Kidney (tissue), 14 donors: Measurements from ENCODE around the gene TEAD1. TPM values are rescaled to one million over a fixed set of nuclear protein-coding genes. Genes with fewer than 3 reads are reported as not detected.

Experiments
- DNase-seq, 5 donors: peaks; one replicate each; pipeline ENCODE4 v3.0.0-alpha.2; 2013 to 2020
- FAIRE-seq: peaks from 2 replicates; lab custom pipeline; 2012; peaks lifted over from hg19 to GRCh38; lab: Jason Lieb, UNC
- H3K27ac ChIP-seq, 2 donors: one replicate each; pipeline ENCODE4 v1.7.0; 2013; ENCODE audit warnings: low read depth in 2 of 2, low read length in 2 of 2, inconsistent platforms in 1 of 2
- H3K27me3 ChIP-seq: one replicate; pipeline ENCODE4 v1.7.1; 2013; ENCODE audit warnings: low read length, inconsistent platforms; ENCODE audit not compliant: control insufficient read depth, insufficient read depth
- H3K36me3 ChIP-seq, 3 donors: one replicate each; pipeline versions ENCODE4 v1.7.0 to v1.7.1; 2013; ENCODE audit warnings: low read length in 3 of 3, control low read depth in 1 of 3, inconsistent platforms in 1 of 3; ENCODE audit not compliant: insufficient read depth in 3 of 3, control insufficient read depth in 2 of 3
- H3K4me1 ChIP-seq, 3 donors: one replicate each; pipeline versions ENCODE4 v1.7.0 to v1.7.1; 2013; ENCODE audit warnings: low read length in 3 of 3, inconsistent platforms in 1 of 3, low read depth in 1 of 3; ENCODE audit not compliant: control insufficient read depth in 2 of 3, insufficient read depth in 2 of 3
- H3K4me3 ChIP-seq, 3 donors: one replicate each; pipeline versions ENCODE4 v1.7.0 to v1.8.1; 2013; ENCODE audit warnings: low read length in 3 of 3, control low read depth in 1 of 3, inconsistent platforms in 1 of 3
- H3K9ac ChIP-seq, 3 donors: one replicate each; pipeline versions ENCODE4 v1.7.0 to v1.7.1; 2013; ENCODE audit warnings: low read length in 3 of 3, control low read depth in 1 of 3, inconsistent platforms in 1 of 3
- H3K9me3 ChIP-seq, 3 donors: one replicate each; pipeline versions ENCODE4 v1.7.0 to v1.7.1; 2013; ENCODE audit warnings: low read length in 3 of 3, control low read depth in 1 of 3, inconsistent platforms in 1 of 3; ENCODE audit not compliant: control insufficient read depth in 2 of 3, insufficient read depth in 1 of 3
- intact Hi-C: fragments of 100-400 bp; cut with DNase I; formaldehyde crosslinking; loops from one replicate; pipeline ENCODE4 v1.11.1; 2022
- polyA plus RNA-seq: library from polyadenylated mRNA; stranded (reverse); fragments of 350-450 nt; fragmentation: Illumina TruSeq; extraction: RNeasy Lipid Tissue Mini Kit (QIAGEN cat#74804); gene quantifications from one replicate; pipeline ENCODE4 v1.2.3, GENCODE V29; 2014; ENCODE audit warnings: low read depth, low replicate concordance; ENCODE audit not compliant: insufficient read depth
- total RNA-seq: library from RNA; stranded (reverse); fragmentation: NEBNext Ultra II Directional; extraction: Animal tissue kit (Norgen Biotek cat#: 25700); gene quantifications from one replicate; pipeline ENCODE4 v1.2.1, GENCODE V29; 2021
- TF ChIP-seq, protein P1 (sequence below): IDR thresholded peaks from 3 replicates; pipeline ENCODE4 v1.5.1; 2012; ENCODE audit warnings: mild to moderate bottlenecking, moderate library complexity, borderline replicate concordance; ENCODE audit not compliant: insufficient read depth; ENCODE audit errors: extremely low read depth
- donor health status: control.
- donor health status: control.
- donor health status: control.
- donor health status: control.
- donor health status: control.
- donor health status: DM: yes; HTN: yes; CAD: no.
- donor health status: Normal renal cell carcinoma (clear cell type).

The TEAD1 gene
- total and polyA plus RNA-seq, 2 donors from 2014 or later: 7.6 to 77.2 TPM

DNA sequence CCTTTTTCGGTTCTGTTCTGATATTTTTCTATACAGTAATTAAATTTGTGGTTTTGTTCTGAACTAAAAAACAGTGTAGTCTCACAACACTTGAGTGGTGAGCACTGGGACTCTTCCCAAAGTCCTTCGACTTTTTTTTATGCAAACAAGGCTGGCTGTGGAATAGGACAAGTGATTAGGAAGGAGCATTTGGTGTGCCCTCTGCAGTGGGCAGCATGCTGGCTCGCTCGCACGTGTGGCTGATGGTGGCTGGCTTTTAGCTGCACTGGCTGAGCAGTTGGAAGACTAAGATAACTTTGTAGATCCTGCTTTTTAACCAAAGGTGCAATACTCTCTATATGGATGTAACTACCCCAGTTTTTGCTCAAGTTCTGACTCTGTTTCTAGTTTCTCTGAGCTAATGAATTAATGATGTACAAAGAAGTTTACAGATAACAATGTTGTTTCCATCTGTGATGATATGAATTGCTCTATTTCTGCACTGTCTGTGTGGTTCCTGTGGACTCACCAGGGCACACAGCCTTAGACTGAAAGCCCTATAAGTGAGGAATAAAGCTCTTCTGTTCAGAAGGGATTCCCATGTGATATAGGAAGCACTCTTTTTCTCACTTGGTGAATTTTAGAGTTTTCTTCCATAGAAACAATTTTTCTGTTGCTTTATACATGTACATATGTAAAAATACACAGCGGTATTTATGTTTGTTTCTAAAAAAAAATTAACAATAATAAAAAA lies 191.8 kb downstream of the TEAD1 start:
- H3K4me1 ChIP-seq: peaks cover 6 to 12% (median 8%) of the 10 kb centered on the region in 3 donors
- intact Hi-C loops: no loop called here
- no peak for FAIRE-seq

GRCh38 chr11:12867531-12867930 lies 193.3 kb downstream of the TEAD1 start:
- intact Hi-C loops: no loop called here
- TF ChIP-seq, protein P1, sequence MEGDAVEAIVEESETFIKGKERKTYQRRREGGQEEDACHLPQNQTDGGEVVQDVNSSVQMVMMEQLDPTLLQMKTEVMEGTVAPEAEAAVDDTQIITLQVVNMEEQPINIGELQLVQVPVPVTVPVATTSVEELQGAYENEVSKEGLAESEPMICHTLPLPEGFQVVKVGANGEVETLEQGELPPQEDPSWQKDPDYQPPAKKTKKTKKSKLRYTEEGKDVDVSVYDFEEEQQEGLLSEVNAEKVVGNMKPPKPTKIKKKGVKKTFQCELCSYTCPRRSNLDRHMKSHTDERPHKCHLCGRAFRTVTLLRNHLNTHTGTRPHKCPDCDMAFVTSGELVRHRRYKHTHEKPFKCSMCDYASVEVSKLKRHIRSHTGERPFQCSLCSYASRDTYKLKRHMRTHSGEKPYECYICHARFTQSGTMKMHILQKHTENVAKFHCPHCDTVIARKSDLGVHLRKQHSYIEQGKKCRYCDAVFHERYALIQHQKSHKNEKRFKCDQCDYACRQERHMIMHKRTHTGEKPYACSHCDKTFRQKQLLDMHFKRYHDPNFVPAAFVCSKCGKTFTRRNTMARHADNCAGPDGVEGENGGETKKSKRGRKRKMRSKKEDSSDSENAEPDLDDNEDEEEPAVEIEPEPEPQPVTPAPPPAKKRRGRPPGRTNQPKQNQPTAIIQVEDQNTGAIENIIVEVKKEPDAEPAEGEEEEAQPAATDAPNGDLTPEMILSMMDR: no peak
- no peak for FAIRE-seq
- H3K36me3 ChIP-seq: no peaks in the 10 kb centered on the region
- H3K27me3 ChIP-seq: no peaks in the 10 kb centered on the region
- no peak overlapping the region for H3K4me3 ChIP-seq
- H3K4me1 ChIP-seq: peaks cover 7 to 12% (median 8%) of the 10 kb centered on the region in 3 donors
- no peak overlapping the region for H3K9ac ChIP-seq
- no peak overlapping the region for H3K27ac ChIP-seq
- no peak for DNase-seq
- H3K9me3 ChIP-seq: no peaks in the 10 kb centered on the region

More for the DNA sequence above, 191.8 kb downstream of the TEAD1 start:
- no peak for DNase-seq
- no peaks in the 10 kb centered on the region for H3K9me3 ChIP-seq
- H3K4me3 ChIP-seq: no peak overlapping the region
- no peak overlapping the region for H3K9ac ChIP-seq
- H3K36me3 ChIP-seq: no peaks in the 10 kb centered on the region
- H3K27me3 ChIP-seq: no peaks in the 10 kb centered on the region
- TF ChIP-seq, protein P1: no peak
- H3K27ac ChIP-seq: no peak overlapping the region

- H3K27me3 ChIP-seq: no peaks in the 10 kb centered on the region
- peaks cover 3 to 8% (median 5%) of the 10 kb centered on the region in 3 donors for H3K4me1 ChIP-seq
- TF ChIP-seq, protein P1: no peak
- intact Hi-C loops: no loop called here
- no peak overlapping the region for H3K27ac ChIP-seq
- DNase-seq (no peak), FAIRE-seq (no peak)
- no peak overlapping the region for H3K4me3 ChIP-seq
- H3K9me3 ChIP-seq: no peaks in the 10 kb centered on the region
- no peak overlapping the region for H3K9ac ChIP-seq
- H3K36me3 ChIP-seq: no peaks in the 10 kb centered on the region
Measured at GRCh38 chr11:12868315-12869073, 194.3 kb downstream of the TEAD1 start.
